Activated naive CD8-positive, alpha-beta T cell treated with anti-CD3 and anti-CD28 coated beads for 36 hours (primary cell): ENCODE results near the gene RNF213. TPM values are rescaled to one million over a fixed set of nuclear protein-coding genes. Genes with fewer than 3 reads are reported as not detected.

ENCODE experiments used
- DNase-seq: peaks from one replicate; pipeline ENCODE4 v3.0.0; 2021
- H3K27ac Mint-ChIP-seq: one replicate; pipeline ENCODE4 v1.8.0; 2022; ENCODE audit warnings: mild to moderate bottlenecking, moderate library complexity, mixed read lengths
- H3K27me3 Mint-ChIP-seq: one replicate; pipeline ENCODE4 v1.8.0; 2022; ENCODE audit warnings: mild to moderate bottlenecking, mixed read lengths
- H3K36me3 Mint-ChIP-seq: one replicate; pipeline ENCODE4 v1.8.0; 2021; ENCODE audit warnings: mild to moderate bottlenecking, mixed read lengths
- H3K4me1 Mint-ChIP-seq: one replicate; pipeline ENCODE4 v1.8.0; 2021; ENCODE audit warnings: mixed read lengths
- H3K4me3 Mint-ChIP-seq: one replicate; pipeline ENCODE4 v1.8.0; 2022; ENCODE audit warnings: mild to moderate bottlenecking, moderate library complexity, mixed read lengths
- H3K9me3 Mint-ChIP-seq: one replicate; pipeline ENCODE4 v1.8.0; 2022; ENCODE audit warnings: mixed read lengths
- total RNA-seq, 2 experiments: library from RNA; stranded (reverse); gene quantifications; one replicate each; pipeline ENCODE4 v1.2.3, GENCODE V29; 2021

The RNF213 gene
- total RNA-seq, 2 experiments from 2014 or later = 109 TPM

DNA sequence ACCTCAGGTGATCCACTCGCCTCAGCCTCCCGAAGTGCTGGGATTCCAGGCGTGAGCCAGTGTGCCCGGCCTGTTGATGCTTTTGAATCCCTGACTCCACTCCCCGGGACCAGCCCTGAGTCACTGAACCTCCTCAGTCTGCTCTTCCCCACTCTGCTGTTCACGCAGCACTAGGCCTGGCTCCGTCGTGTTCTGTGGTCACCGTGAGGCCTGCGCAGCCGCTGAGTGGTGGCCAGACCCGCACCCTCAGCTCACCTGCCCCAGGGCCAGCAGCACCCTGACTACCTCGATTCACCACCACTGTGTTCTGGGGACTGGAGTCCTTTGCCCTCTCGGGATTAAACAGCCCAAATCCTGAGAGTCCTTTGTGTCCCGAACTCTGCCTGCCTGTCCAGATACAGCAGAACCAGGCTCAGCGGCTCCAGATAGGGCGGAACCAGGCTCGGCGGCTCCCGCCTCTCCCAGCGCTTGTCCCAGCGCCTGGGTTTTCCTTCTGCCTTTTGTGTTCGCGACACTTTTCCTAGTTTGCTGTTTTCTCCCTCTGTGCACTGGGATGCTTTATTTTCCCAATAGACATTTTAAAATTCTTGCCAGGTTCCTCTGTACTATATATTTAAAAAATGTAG, 95.7 kb downstream of the RNF213 start:
- Mint-ChIP-seq H3K27ac (no peak overlapping the region), H3K9me3 (no peaks in the 10 kb centered on the region), H3K4me3 (no peak overlapping the region), H3K36me3 (peaks cover 41% of the 10 kb centered on the region), H3K27me3 (no peaks in the 10 kb centered on the region), H3K4me1 (no peaks in the 10 kb centered on the region)
- DNase-seq = no peak

- no peak for DNase-seq
- Mint-ChIP-seq H3K9me3 (no peaks in the 10 kb centered on the region), H3K27me3 (no peaks in the 10 kb centered on the region), H3K36me3 (peaks cover 44% of the 10 kb centered on the region), H3K27ac (no peak overlapping the region), H3K4me1 (no peaks in the 10 kb centered on the region), H3K4me3 (no peak overlapping the region)
Observed at GRCh38 chr17:80358131-80358530, 97.5 kb downstream of the RNF213 start.

- no peaks in the 10 kb centered on the region for H3K27me3 Mint-ChIP-seq
- H3K4me3 Mint-ChIP-seq = no peak overlapping the region
- H3K4me1 Mint-ChIP-seq = no peaks in the 10 kb centered on the region
- H3K27ac Mint-ChIP-seq = no peak overlapping the region
- no peak for DNase-seq
- H3K36me3 Mint-ChIP-seq = peaks cover 39% of the 10 kb centered on the region
- H3K9me3 Mint-ChIP-seq = no peaks in the 10 kb centered on the region
Observed at GRCh38 chr17:80358861-80359260, 98.2 kb downstream of the RNF213 start.

GRCh38 chr17:80359422-80360110, 98.9 kb downstream of the RNF213 start:
- peak overlapping the region; percentile 25 for H3K27ac Mint-ChIP-seq
- H3K4me1 Mint-ChIP-seq = no peaks in the 10 kb centered on the region
- no peaks in the 10 kb centered on the region for H3K9me3 Mint-ChIP-seq
- H3K27me3 Mint-ChIP-seq = no peaks in the 10 kb centered on the region
- no peak overlapping the region for H3K4me3 Mint-ChIP-seq
- peaks cover 40% of the 10 kb centered on the region for H3K36me3 Mint-ChIP-seq
- no peak for DNase-seq

DNA sequence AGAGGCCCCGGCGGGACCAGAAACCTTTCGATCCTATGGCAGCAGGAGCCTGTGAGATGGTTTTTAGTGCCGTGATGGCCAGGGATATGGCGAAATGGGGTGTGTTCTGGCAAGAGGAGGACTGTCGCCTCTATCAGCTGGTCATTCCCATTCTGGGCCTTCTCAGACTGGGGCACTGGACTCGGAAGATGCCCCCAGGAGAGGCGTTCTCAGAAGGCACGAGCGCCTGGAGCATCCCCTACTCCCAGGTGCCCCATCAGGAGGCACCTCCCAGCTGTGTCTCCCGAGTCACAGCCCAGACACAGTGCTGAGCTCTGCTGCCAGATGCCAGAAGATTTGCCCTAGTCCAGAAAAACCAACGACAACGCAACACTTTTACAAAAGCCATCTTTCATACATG, 99.7 kb downstream of the RNF213 start:
- DNase-seq = no peak
- no peak overlapping the region for H3K27ac Mint-ChIP-seq

DNA sequence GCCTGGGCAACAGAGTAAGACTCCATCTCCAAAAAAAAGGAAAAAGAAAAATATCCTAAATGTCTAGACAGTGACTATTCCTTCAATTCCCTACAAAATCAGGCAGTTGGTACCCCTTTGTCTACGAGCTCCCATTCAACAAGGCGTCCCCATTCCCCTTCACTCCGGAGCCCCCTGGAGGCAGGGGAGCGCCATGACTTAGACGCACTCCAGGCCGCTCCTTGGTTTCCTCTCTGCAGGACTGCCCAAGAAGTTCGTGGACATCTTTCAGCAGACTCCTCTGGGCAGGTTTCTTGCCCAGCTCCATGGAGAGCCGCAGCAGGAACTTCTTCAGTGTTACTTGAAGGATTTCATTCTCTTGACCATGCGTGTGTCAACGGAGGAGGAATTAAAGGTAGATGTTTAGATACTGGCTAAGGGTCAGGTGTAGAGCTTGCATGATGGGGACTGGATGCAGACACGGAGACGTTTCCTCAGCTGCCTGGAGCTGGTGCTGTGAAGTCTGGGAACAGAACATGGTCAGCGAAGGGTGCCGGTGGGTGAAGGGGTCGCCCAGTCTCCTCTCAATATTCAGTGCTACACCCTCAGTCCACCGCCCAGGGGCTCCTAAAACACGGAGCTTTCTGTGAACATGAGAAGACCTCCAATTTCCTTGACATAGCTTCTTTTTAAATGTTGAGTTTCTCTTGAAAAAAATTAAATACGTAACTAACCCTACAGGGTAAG, 101.0 kb downstream of the RNF213 start:
- Mint-ChIP-seq H3K36me3 (peaks cover 39% of the 10 kb centered on the region), H3K4me3 (no peak overlapping the region), H3K4me1 (no peaks in the 10 kb centered on the region), H3K27me3 (no peaks in the 10 kb centered on the region), H3K9me3 (no peaks in the 10 kb centered on the region), H3K27ac (peak overlapping the region; percentile 48)
- DNase-seq = peak; percentile 22

More for the DNA sequence above, 99.7 kb downstream of the RNF213 start:
- Mint-ChIP-seq H3K4me3 (no peak overlapping the region), H3K36me3 (peaks cover 39% of the 10 kb centered on the region), H3K4me1 (no peaks in the 10 kb centered on the region), H3K9me3 (no peaks in the 10 kb centered on the region), H3K27me3 (no peaks in the 10 kb centered on the region)

DNA sequence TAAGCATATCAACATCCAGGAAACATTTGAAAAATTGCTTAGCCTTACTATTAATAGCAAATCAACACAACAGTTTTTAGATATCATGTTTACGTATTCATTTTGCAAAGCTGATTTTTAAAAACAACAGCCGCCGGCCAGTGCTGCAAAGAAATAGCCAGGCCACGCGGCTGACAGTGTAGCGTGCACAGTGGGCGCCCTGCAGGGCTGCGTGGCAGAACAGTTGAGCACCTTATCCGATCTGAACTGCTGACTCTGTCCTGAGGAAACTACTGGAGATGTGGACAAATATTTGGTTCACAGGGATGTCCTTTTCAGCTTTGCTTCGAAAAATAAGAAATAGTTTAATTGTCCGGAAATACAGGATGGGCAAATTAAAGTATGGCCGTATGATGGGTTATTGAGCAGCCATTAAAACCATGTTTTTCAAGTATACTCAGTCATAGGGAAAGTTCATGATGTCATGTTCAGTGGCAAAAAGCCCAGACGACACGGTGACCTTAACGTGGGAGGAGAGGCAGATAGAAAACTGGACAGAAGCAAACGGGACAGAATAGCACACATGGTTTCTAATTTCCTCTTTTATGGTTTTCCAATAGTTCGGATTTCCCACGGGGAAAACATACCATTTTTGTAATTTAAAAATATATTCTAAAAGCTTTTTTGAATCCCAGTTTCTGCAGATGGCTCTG, 101.9 kb downstream of the RNF213 start:
- Mint-ChIP-seq H3K4me1 (no peaks in the 10 kb centered on the region), H3K36me3 (peaks cover 37% of the 10 kb centered on the region), H3K4me3 (no peak overlapping the region), H3K27me3 (no peaks in the 10 kb centered on the region), H3K9me3 (no peaks in the 10 kb centered on the region), H3K27ac (no peak overlapping the region)
- no peak for DNase-seq

GRCh38 chr17:80363120-80363515, 102.5 kb downstream of the RNF213 start:
- Mint-ChIP-seq H3K4me3 (no peak overlapping the region), H3K27me3 (no peaks in the 10 kb centered on the region), H3K36me3 (peaks cover 36% of the 10 kb centered on the region), H3K27ac (no peak overlapping the region), H3K4me1 (no peaks in the 10 kb centered on the region), H3K9me3 (no peaks in the 10 kb centered on the region)
- DNase-seq = no peak

DNA sequence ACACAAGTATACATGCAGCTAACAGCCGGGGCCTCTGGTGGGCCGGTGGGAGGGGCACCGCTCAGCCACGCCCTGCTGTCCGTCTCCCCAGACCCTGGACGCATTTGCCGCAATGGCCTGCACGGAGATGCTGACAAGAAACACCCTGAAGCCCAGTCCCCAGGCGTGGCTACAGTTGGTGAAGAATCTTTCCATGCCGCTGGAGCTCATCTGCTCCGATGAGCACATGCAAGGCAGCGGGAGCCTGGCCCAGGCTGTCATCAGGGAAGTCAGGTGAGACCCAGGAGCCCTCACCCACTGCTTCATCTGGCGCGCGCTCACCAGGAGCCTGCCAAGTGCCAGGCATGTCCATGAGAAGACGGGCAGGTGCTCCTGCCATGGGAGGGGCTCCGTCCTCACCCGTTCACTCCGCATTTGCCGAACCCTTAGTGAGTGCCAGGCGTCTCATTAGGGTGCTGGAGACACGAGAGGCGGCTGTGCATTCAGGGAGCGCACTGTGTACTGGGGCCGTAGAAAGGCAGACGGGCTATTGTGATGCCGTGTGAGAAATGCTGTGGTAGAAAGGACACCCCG, 103.0 kb downstream of the RNF213 start:
- Mint-ChIP-seq H3K27me3 (no peaks in the 10 kb centered on the region), H3K4me1 (no peaks in the 10 kb centered on the region), H3K27ac (no peak overlapping the region), H3K36me3 (peaks cover 34% of the 10 kb centered on the region), H3K4me3 (no peak overlapping the region), H3K9me3 (no peaks in the 10 kb centered on the region)
- DNase-seq = no peak

DNA sequence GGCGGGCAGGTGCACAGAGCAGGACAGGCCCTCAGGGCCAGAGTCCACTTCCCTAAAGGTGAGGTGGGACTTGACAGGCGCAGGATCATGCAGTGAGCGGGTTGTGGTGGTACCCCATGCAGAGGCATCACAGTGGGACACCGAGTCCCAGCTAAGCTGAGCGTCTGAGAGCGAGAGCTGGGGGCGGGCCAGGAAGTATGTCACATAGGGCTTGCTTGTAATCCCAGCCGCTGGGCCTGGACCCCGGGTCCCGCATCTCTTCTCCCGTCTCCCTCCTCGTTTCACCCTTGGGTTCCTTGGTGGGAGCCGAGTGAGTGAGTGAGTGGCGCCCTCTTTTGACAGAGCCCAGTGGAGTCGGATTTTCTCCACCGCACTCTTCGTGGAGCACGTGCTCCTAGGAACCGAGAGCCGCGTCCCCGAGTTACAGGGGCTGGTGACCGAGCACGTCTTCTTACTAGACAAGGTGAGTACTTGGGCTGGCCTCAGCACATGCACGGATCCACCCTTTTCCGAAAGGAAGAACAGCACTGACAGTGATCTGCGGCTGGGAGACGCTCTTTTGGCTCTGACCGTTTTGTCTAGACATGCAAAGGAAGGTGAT, 103.5 kb downstream of the RNF213 start:
- H3K36me3 Mint-ChIP-seq = peaks cover 32% of the 10 kb centered on the region

DNA sequence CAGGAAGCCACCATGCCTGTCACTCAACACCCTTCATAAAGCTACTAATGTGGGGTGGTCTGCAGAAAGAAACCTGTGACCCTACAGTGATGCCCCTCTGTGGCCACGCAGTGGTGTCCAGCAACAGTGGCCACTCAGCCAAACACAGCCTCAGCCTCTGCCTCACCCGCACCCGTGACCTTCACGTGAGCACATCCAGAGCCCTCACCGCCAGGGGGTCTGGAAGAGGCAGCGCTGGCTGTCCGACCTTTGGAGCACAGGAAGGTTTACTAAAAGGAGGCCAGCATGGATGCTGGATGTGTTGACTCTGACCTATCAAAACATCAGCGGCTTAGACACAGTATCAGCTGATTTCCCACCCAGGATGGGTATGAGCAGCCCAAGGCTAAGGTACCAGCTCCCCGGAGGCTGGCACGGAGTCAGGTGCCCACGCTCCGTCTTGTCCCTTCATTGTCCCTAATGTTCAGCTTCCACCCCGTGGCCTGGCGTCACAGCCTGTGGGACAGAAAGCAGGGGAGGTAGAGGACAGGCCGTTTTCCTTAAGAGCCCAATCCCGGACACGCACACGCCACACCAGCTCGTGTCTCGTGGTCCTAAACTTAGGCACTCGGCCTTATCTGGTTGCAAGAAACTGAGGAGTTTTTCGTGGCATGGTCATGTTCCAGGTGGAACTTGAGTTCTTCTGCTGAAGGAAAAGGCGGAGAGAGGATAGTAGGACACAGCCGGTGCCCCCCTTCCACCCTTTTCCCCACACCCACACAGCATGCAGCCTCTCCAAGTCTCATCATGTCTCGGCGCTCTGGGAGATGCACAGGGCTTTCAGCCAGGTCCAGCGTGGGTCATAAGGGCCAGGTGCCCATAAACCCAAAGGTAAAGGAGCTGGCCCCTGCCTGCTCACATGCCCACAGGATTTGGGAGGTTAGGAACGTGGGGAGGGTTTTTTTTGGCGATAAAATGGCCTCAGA, 104.6 kb downstream of the RNF213 start:
- Mint-ChIP-seq H3K9me3 (no peaks in the 10 kb centered on the region), H3K4me3 (no peak overlapping the region), H3K27me3 (no peaks in the 10 kb centered on the region), H3K27ac (no peak overlapping the region), H3K36me3 (peaks cover 25% of the 10 kb centered on the region), H3K4me1 (no peaks in the 10 kb centered on the region)
- no peak for DNase-seq

More for the DNA sequence above, 103.5 kb downstream of the RNF213 start:
- Mint-ChIP-seq H3K4me1 (no peaks in the 10 kb centered on the region), H3K4me3 (no peak overlapping the region), H3K9me3 (no peaks in the 10 kb centered on the region), H3K27me3 (no peaks in the 10 kb centered on the region), H3K27ac (no peak overlapping the region)
- no peak for DNase-seq

DNA sequence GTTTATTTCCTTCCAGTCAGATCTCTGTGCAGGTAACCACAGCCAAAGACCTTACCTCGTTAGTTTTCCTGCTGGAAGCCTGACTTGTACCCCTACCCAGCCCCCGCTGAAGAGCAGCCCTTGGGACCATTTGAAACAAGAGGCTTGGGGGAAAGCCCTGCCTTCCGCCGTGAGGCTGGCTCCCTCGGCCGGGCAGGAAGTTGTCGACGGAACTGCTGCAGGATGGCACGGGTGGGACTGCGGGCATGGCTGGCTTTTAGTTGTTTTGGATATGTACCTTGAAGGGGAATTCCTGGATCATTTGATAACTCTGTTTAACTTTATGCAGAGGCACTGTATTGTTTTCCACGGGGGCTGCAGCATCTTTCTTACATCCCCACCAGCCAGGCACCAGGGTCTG, 105.3 kb downstream of the RNF213 start:
- Mint-ChIP-seq H3K9me3 (no peaks in the 10 kb centered on the region), H3K4me3 (no peak overlapping the region), H3K36me3 (peaks cover 18% of the 10 kb centered on the region), H3K27me3 (no peaks in the 10 kb centered on the region), H3K4me1 (no peaks in the 10 kb centered on the region), H3K27ac (no peak overlapping the region)
- no peak for DNase-seq

GRCh38 chr17:80367503-80367902, 106.9 kb downstream of the RNF213 start:
- no peak for DNase-seq
- Mint-ChIP-seq H3K4me1 (no peaks in the 10 kb centered on the region), H3K27me3 (no peaks in the 10 kb centered on the region), H3K27ac (no peak overlapping the region), H3K36me3 (peaks cover 7% of the 10 kb centered on the region), H3K9me3 (no peaks in the 10 kb centered on the region), H3K4me3 (no peak overlapping the region)

DNA sequence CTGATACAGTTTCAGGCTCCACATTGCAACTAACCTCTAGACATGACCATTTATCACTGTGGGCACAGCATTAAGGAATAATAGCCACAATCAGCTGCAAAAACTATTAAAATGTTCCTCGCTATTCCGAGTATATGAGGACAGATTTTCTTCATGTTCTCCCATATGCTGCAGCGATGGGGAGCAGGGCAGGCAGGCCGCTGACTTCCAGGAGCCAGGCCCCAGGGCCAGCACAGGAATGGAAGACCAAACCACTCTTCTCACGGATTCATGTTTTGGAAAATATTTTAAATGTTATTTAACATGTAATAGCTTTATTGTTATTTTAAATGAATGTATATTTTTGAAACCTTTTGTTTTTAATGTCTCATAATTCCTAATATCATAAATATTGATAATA, 110.5 kb downstream of the RNF213 start:
- Mint-ChIP-seq H3K27me3 (no peaks in the 10 kb centered on the region), H3K27ac (no peak overlapping the region), H3K4me1 (no peaks in the 10 kb centered on the region), H3K4me3 (no peak overlapping the region), H3K36me3 (peaks cover 19% of the 10 kb centered on the region), H3K9me3 (no peaks in the 10 kb centered on the region)
- DNase-seq = no peak
